ENCODE measurements around the gene AP4M1.

- TF ChIP-seq EZH2phosphoT487 (IDR thresholded peaks at IDR 0.05; ENCODE audit: insufficient read depth, low read depth) (no peak), EZH2 (IDR thresholded peaks at IDR 0.05; ENCODE audit: insufficient read depth, poor library complexity, severe bottlenecking) (no peak)
Observed at GRCh38 chr7:100107890-100108289, 6.4 kb downstream of the AP4M1 start.
